ENCODE data around the gene PIAS4.
A peak's percentile ranks its signal among the peaks of the same experiment; 100 is the strongest.

DNA sequence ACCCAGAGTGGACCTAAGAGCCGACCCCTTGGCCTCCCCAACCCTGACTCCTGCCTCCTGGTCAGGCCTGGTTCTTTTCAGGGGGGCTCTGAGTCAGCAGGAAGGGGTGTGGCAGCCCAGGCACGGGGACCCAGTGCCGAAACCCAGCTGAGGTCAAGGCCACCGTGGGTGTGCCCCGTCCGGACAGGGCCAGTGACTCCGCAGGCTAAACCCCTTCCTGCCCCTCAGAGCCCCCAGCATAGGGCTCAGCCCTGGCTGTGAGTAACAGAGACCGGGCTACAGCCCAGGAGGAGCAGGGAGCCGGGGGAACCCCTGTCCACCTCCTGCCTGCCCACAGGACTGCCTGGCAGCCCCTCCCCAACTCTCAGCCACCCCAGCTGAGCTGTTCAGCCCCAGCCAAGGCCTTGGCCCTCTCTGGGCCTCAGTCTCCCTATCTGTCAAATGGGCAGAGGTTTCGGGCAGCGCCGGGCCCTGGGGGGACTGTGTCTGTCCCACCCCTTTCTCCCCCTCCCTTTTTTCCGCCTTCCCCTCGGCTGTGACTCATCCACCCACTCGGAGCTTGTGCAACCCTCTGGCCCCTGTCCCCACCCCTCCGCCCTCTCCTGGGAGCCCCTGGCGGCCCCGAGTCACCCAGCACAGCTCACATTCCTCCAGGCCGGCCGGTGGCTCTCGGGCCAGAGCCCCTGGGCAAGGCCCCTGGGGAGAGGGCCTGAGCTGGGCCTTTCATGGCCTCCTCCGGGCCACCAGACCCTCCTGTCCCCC lies 50.6 kb downstream of the PIAS4 start:
- TF ChIP-seq, protein P1, sequence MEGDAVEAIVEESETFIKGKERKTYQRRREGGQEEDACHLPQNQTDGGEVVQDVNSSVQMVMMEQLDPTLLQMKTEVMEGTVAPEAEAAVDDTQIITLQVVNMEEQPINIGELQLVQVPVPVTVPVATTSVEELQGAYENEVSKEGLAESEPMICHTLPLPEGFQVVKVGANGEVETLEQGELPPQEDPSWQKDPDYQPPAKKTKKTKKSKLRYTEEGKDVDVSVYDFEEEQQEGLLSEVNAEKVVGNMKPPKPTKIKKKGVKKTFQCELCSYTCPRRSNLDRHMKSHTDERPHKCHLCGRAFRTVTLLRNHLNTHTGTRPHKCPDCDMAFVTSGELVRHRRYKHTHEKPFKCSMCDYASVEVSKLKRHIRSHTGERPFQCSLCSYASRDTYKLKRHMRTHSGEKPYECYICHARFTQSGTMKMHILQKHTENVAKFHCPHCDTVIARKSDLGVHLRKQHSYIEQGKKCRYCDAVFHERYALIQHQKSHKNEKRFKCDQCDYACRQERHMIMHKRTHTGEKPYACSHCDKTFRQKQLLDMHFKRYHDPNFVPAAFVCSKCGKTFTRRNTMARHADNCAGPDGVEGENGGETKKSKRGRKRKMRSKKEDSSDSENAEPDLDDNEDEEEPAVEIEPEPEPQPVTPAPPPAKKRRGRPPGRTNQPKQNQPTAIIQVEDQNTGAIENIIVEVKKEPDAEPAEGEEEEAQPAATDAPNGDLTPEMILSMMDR (IDR thresholded peaks at IDR 0.05; ENCODE audit: extremely low read depth in 1 of 2, insufficient read depth in 1 of 2, low read depth in 1 of 2, low read length in 2 of 2), result peak; percentile 7 to 23
- TF ChIP-seq EZH2 (IDR thresholded peaks at IDR 0.05; ENCODE audit: borderline replicate concordance, low read depth, low read length, severe bottlenecking), result no peak
- TF ChIP-seq POLR2AphosphoS5 (IDR thresholded peaks at IDR 0.05; ENCODE audit: insufficient read depth, low read depth, low read length), result peak; percentile 53
- TF ChIP-seq, protein P2, sequence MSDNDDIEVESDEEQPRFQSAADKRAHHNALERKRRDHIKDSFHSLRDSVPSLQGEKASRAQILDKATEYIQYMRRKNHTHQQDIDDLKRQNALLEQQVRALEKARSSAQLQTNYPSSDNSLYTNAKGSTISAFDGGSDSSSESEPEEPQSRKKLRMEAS (IDR thresholded peaks at IDR 0.05; ENCODE audit: insufficient read depth, insufficient read length), result no peak
